Sigmoid colon (tissue), 7 donors: ENCODE results near the gene OR2W3. TPM values are rescaled to one million over a fixed set of nuclear protein-coding genes. Genes with fewer than 3 reads are reported as not detected.

ENCODE experiments used
- DNase-seq: peaks from one replicate; pipeline ENCODE4 v3.0.0-alpha.2; 2019
- H3K27ac ChIP-seq, 4 donors: fragments of 200-600 bp; sonication (generic); one replicate each; pipeline ENCODE4 v1.5.1; 2016 to 2019; ENCODE audit warnings: mild to moderate bottlenecking in 1 of 4
- H3K27me3 ChIP-seq, 3 donors: fragments of 200-600 bp; sonication (generic); one replicate each; pipeline ENCODE4 v1.5.1; 2019; ENCODE audit warnings: mild to moderate bottlenecking in 1 of 3
- H3K36me3 ChIP-seq, 4 donors: fragments of 200-600 bp; sonication (generic); one replicate each; pipeline ENCODE4 v1.5.1; 2016 to 2019
- H3K4me1 ChIP-seq, 4 donors: fragments of 200-600 bp; sonication (generic); one replicate each; pipeline ENCODE4 v1.5.1; 2017 to 2019
- H3K4me3 ChIP-seq, 4 donors: fragments of 200-600 bp; sonication (generic); one replicate each; pipeline ENCODE4 v1.5.1; 2017 to 2019; ENCODE audit warnings: mild to moderate bottlenecking in 2 of 4, moderate library complexity in 1 of 4
- H3K9me3 ChIP-seq, 4 donors: fragments of 200-600 bp in 3 of 4; sonication (generic) in 3 of 4; one replicate each; pipeline versions ENCODE4 v1.5.1 to v1.6.1; 2013 to 2019
- CTCF ChIP-seq, 4 experiments: fragments of 450-650 bp in 3 of 4; fragments of 200-600 bp in 1 of 4; IDR thresholded peaks; one replicate each; pipeline ENCODE4 v1.5.1; 2016 to 2019; ENCODE audit warnings: antibody characterized with exemption in 4 of 4, mild to moderate bottlenecking in 3 of 4, moderate library complexity in 2 of 4
- EP300 ChIP-seq, 4 donors: sonication (generic); formaldehyde crosslinking; IDR thresholded peaks; one replicate each; pipeline ENCODE4 v1.6.1; 2017; ENCODE audit warnings: antibody characterized with exemption in 4 of 4
- POLR2A ChIP-seq, 2 donors: fragments of 450-650 bp; IDR thresholded peaks; one replicate each; pipeline ENCODE4 v1.6.1; 2016; ENCODE audit warnings: antibody characterized with exemption in 2 of 2, mild to moderate bottlenecking in 2 of 2, moderate library complexity in 2 of 2
- POLR2AphosphoS5 ChIP-seq, 4 donors: sonication (generic); formaldehyde crosslinking; IDR thresholded peaks; one replicate each; pipeline ENCODE4 v1.6.1; 2017; ENCODE audit warnings: antibody characterized with exemption in 4 of 4
- WGBS, 2 donors: extraction: QIAGEN DNeasy Blood & Tissue Kit; methylation state at CpG; one replicate each; pipeline ENCODE4 v1.1.7; 2013; 5-methylcytosine and 5-hydroxymethylcytosine counted together
- intact Hi-C: fragments of 100-400 bp; cut with DNase I; formaldehyde crosslinking; loops from one replicate; pipeline ENCODE4 v1.15.1; 2023
- polyA plus RNA-seq, 3 donors: library from polyadenylated mRNA; stranded (reverse); fragments of 200-250 nt; gene quantifications; one replicate each; pipeline ENCODE4 v1.2.3, GENCODE V29; 2013
- total RNA-seq, 4 donors: library from RNA; depleted of rRNA; stranded (reverse); fragments of >200 nt; gene quantifications; one replicate each; pipeline ENCODE4 v1.1.0, GENCODE V29; 2016
- donor health status: healthy with polysubstance abuse.
- donor health status: Bipolar disorder and iron deficiency.
- donor health status: healthy.

OR2W3 gene
- total and polyA plus RNA-seq, 7 donors = 0.36 to 3.0 (median 0.71) TPM; not detected in 3

GRCh38 chr1:247904122-247904521, 8.7 kb downstream of the OR2W3 start:
- TF ChIP-seq CTCF (IDR thresholded peaks at IDR 0.05) (no peak), EP300 (IDR thresholded peaks at IDR 0.05) (no peak), POLR2A (IDR thresholded peaks at IDR 0.05) (no peak), POLR2AphosphoS5 (IDR thresholded peaks at IDR 0.05) (no peak)
- intact Hi-C loops = no loop called here
- 84 to 86% methylated on average over 6 of the region's 6 CpGs for WGBS, 2 donors
- Histone ChIP-seq H3K9me3 (no peaks in the 10 kb centered on the region), H3K4me1 (no peaks in the 10 kb centered on the region), H3K27ac (no peak overlapping the region), H3K4me3 (no peak overlapping the region), H3K36me3 (no peaks in the 10 kb centered on the region), H3K27me3 (no peaks in the 10 kb centered on the region)
- DNase-seq = no peak

GRCh38 chr1:247905181-247905580, 9.8 kb downstream of the OR2W3 start:
- H3K4me1 ChIP-seq = no peaks in the 10 kb centered on the region
- H3K27ac ChIP-seq = no peak overlapping the region
- no peaks in the 10 kb centered on the region for H3K36me3 ChIP-seq
- no peaks in the 10 kb centered on the region for H3K27me3 ChIP-seq
- 87 to 93% methylated on average over 13 of the region's 13 CpGs for WGBS, 2 donors
- DNase-seq = no peak
- no peaks in the 10 kb centered on the region for H3K9me3 ChIP-seq
- intact Hi-C loops = no loop called here
- TF ChIP-seq CTCF (IDR thresholded peaks at IDR 0.05) (no peak), EP300 (IDR thresholded peaks at IDR 0.05) (no peak), POLR2A (IDR thresholded peaks at IDR 0.05) (no peak), POLR2AphosphoS5 (IDR thresholded peaks at IDR 0.05) (no peak)
- H3K4me3 ChIP-seq = no peak overlapping the region

GRCh38 chr1:247905910-247906503, 10.6 kb downstream of the OR2W3 start:
- no peak for DNase-seq
- intact Hi-C loops = no loop called here
- Histone ChIP-seq H3K4me1 (no peaks in the 10 kb centered on the region), H3K27ac (no peak overlapping the region), H3K27me3 (no peaks in the 10 kb centered on the region), H3K36me3 (no peaks in the 10 kb centered on the region), H3K9me3 (no peaks in the 10 kb centered on the region), H3K4me3 (peak overlapping the region in 3 of 4 donors; percentile 17 to 24 (median 17))
- TF ChIP-seq POLR2AphosphoS5 (IDR thresholded peaks at IDR 0.05) (no peak), CTCF (IDR thresholded peaks at IDR 0.05) (no peak)
- WGBS, 2 donors = 50 to 66% methylated on average over 9 of the region's 9 CpGs

- intact Hi-C loops = no loop called here
- no peak for DNase-seq
- H3K36me3 ChIP-seq = no peaks in the 10 kb centered on the region
- no peaks in the 10 kb centered on the region for H3K27me3 ChIP-seq
- no peaks in the 10 kb centered on the region for H3K9me3 ChIP-seq
- no peaks in the 10 kb centered on the region for H3K4me1 ChIP-seq
- TF ChIP-seq EP300 (IDR thresholded peaks at IDR 0.05) (no peak), CTCF (IDR thresholded peaks at IDR 0.05) (no peak), POLR2A (IDR thresholded peaks at IDR 0.05) (no peak), POLR2AphosphoS5 (IDR thresholded peaks at IDR 0.05) (no peak)
- no peak overlapping the region for H3K27ac ChIP-seq
- 23 to 24% methylated on average over 7 of the region's 7 CpGs for WGBS, 2 donors
- H3K4me3 ChIP-seq = peak overlapping the region in 3 of 4 donors; percentile 17 to 24 (median 17)
Measured at GRCh38 chr1:247906504-247907047, 11.2 kb downstream of the OR2W3 start.

- no peak for DNase-seq
- TF ChIP-seq EP300 (IDR thresholded peaks at IDR 0.05) (no peak), POLR2AphosphoS5 (IDR thresholded peaks at IDR 0.05) (no peak), POLR2A (IDR thresholded peaks at IDR 0.05) (no peak), CTCF (IDR thresholded peaks at IDR 0.05) (no peak)
- H3K27me3 ChIP-seq = no peaks in the 10 kb centered on the region
- no peaks in the 10 kb centered on the region for H3K4me1 ChIP-seq
- intact Hi-C loops = no loop called here
- H3K9me3 ChIP-seq = no peaks in the 10 kb centered on the region
- no peak overlapping the region for H3K4me3 ChIP-seq
- H3K36me3 ChIP-seq = no peaks in the 10 kb centered on the region
- WGBS, 2 donors = 71 to 85% methylated on average over 5 of the region's 5 CpGs
- H3K27ac ChIP-seq = no peak overlapping the region
Measured at GRCh38 chr1:247908766-247909165, 13.4 kb downstream of the OR2W3 start.
